ENCODE results near the gene CISH. TPM values are rescaled to one million over a fixed set of nuclear protein-coding genes. Genes with fewer than 3 reads are reported as not detected.

Gene CISH
- total and polyA plus RNA-seq, 9 of the 15 experiments (the other 6 are each of a cell fraction or from before 2014, with no cell fraction given) = 1.7 to 47.7 (median 18.3) TPM

DNA sequence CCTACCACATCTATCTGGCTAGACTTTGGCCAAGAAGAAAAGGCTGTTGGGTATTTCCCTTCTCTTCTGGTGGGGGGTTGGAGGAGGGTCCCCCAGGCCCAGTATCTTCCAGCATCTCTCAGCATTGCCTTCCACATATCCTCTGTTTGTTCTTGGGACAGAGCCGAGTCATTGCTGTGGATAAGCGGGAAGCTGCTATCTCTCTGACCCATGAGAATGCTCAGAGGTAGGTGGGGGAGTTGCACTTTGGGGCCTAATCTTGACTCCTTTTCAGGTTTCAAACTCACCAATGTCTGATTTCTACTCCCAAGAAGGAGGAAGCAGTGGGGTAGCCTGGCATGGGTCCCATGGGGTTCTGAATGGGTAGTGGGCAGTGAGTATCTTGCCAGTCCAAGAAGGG, 34.2 kb downstream of the CISH start:
- in situ Hi-C loops (cut with MboI) (loop anchor here (5.0 kb wide), 1 partner anchor 35 kb away; the partner anchor contains the start of gene CISH), intact Hi-C loops (cut with micrococcal nuclease) (loop anchor here (2.0 kb wide), 1 partner anchor 13 kb away; no protein-coding TSS in a partner anchor)
- no peaks in the 10 kb centered on the region for H4K20me1 ChIP-seq (replicated peaks; ENCODE audit: control insufficient read depth, insufficient read depth, low read length)
- peak overlapping the region in 1 of 2 experiments; percentile 84; a peak in 1 of 4 replicates for H3K9ac ChIP-seq (ENCODE audit: insufficient read depth in 1 of 2, low read depth in 2 of 2, low read length in 2 of 2)
- ATAC-seq = peak; percentile 49; the same call in 2 of the 3 replicates
- ChIA-PET CTCF (ENCODE audit: low intra/inter-chr PET ratio) (no interaction called here), POLR2A (interaction anchor here (0.7 to 1.9 kb wide), 5 partner anchors 8 to 36 kb away, joined by 3 to 9 read pairs (median 3); partner anchors contain the start of genes CISH and HEMK1)
- H3K27me3 ChIP-seq (ENCODE audit: control insufficient read depth in 2 of 2, insufficient read depth in 2 of 2, low read length in 2 of 2) = no peaks in the 10 kb centered on the region
- BruUV-seq (replicated peaks) = no TSS peak
- H3K9me1 ChIP-seq (ENCODE audit: control insufficient read depth, insufficient read depth, low read length) = no peaks in the 10 kb centered on the region
- H3K4me1 ChIP-seq (replicated peaks in 1 of 2; ENCODE audit: control insufficient read depth in 2 of 2, insufficient read depth in 2 of 2, low read length in 2 of 2) = peaks cover 39 to 48% of the 10 kb centered on the region in 2 experiments; a peak in 4 of 5 replicates
- 7% methylated on average over 2 of the region's 2 CpGs for WGBS (ENCODE audit: insufficient coverage, low coverage, missing lambda C conversion rate)
- peak overlapping the region; percentile 10; the same call in 1 of the 2 replicates for H3K4me2 ChIP-seq (ENCODE audit: insufficient read depth, low read length)
- peak overlapping the region; percentile 48 for H3K27ac ChIP-seq (ENCODE audit: extremely low read depth, low read depth, low read length)
- peak; percentile 44 to 57 (median 46) for DNase-seq (ENCODE audit: extremely low read depth in 1 of 4, low spot score in 3 of 4)
- no peaks in the 10 kb centered on the region; the same call in 2 of the 3 replicates for H3K79me2 ChIP-seq (ENCODE audit: control insufficient read depth, insufficient read depth, low read length)
- H3K4me3 ChIP-seq = no peak overlapping the region
- H3K9me3 ChIP-seq (replicated peaks; ENCODE audit: control insufficient read depth, insufficient read depth, low read depth, low read length) = no peaks in the 10 kb centered on the region
- FAIRE-seq = peak; percentile 82
- H3K36me3 ChIP-seq (ENCODE audit: control insufficient read depth, insufficient read depth, low read length) = peaks cover 65% of the 10 kb centered on the region; the same call in 2 of the 3 replicates
- H2AFZ ChIP-seq (ENCODE audit: low read depth, low read length) = no peak overlapping the region
- peak; percentile 55 for TF ChIP-seq ARID1B (IDR thresholded peaks at IDR 0.05)
- 0 out of 2 replicates have a peak, but pooled peaks have one; percentile 43 for TF ChIP-seq SMARCA4 (IDR thresholded peaks at IDR 0.05)
- no peak for TF ChIP-seq PTRF (tag; IDR thresholded peaks at IDR 0.05)
- peak; percentile 43; the same call in 1 of the 2 replicates for TF ChIP-seq NFE2 (IDR thresholded peaks at IDR 0.05; ENCODE audit: low read depth)
- TF ChIP-seq BMI1 (IDR thresholded peaks at IDR 0.05; ENCODE audit: low read length) = no peak
- TF ChIP-seq RCOR1 (IDR thresholded peaks at IDR 0.05; ENCODE audit: borderline replicate concordance in 1 of 2, low read depth in 2 of 2, low read length in 2 of 2) = 0 out of 4 replicates have a peak, but pooled peaks of 1 of the 2 experiments have one; percentile 36
- TF ChIP-seq, protein P1, sequence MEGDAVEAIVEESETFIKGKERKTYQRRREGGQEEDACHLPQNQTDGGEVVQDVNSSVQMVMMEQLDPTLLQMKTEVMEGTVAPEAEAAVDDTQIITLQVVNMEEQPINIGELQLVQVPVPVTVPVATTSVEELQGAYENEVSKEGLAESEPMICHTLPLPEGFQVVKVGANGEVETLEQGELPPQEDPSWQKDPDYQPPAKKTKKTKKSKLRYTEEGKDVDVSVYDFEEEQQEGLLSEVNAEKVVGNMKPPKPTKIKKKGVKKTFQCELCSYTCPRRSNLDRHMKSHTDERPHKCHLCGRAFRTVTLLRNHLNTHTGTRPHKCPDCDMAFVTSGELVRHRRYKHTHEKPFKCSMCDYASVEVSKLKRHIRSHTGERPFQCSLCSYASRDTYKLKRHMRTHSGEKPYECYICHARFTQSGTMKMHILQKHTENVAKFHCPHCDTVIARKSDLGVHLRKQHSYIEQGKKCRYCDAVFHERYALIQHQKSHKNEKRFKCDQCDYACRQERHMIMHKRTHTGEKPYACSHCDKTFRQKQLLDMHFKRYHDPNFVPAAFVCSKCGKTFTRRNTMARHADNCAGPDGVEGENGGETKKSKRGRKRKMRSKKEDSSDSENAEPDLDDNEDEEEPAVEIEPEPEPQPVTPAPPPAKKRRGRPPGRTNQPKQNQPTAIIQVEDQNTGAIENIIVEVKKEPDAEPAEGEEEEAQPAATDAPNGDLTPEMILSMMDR (IDR thresholded peaks at IDR 0.05 in 2 of 3, conservative IDR thresholded peaks at IDR 0.05 in 1 of 3; ENCODE audit: insufficient read depth in 2 of 3, low read depth in 1 of 3, low read length in 3 of 3) = 0 out of 6 replicates have a peak, but pooled peaks of 1 of the 3 experiments have one; percentile 2
- no peak for TF ChIP-seq SIX5 (IDR thresholded peaks at IDR 0.05; ENCODE audit: borderline replicate concordance in 1 of 2, insufficient read depth in 1 of 2, low read depth in 1 of 2, low read length in 2 of 2)
- TF ChIP-seq DDX20 (tag; IDR thresholded peaks at IDR 0.05; ENCODE audit: low read depth) = no peak
- TF ChIP-seq BHLHE40 (IDR thresholded peaks at IDR 0.05; ENCODE audit: low read length) = no peak
- no peak for TF ChIP-seq ZNF445 (CRISPR knock-in tag; IDR thresholded peaks at IDR 0.05; ENCODE audit: low read depth)
- TF ChIP-seq ZBTB1 (CRISPR knock-in tag; IDR thresholded peaks at IDR 0.05; ENCODE audit: borderline replicate concordance, low read depth) = no peak
- no peak for TF ChIP-seq ZNF764 (CRISPR knock-in tag; IDR thresholded peaks at IDR 0.05; ENCODE audit: low read depth)
- TF ChIP-seq ZNF263 (CRISPR knock-in tag; IDR thresholded peaks at IDR 0.05; ENCODE audit: borderline replicate concordance) = no peak
- TF ChIP-seq RFX1 (IDR thresholded peaks at IDR 0.05) = no peak
- TF ChIP-seq CBX1 (IDR thresholded peaks at IDR 0.05; ENCODE audit: low read depth) = no peak
- TF ChIP-seq, protein P2, sequence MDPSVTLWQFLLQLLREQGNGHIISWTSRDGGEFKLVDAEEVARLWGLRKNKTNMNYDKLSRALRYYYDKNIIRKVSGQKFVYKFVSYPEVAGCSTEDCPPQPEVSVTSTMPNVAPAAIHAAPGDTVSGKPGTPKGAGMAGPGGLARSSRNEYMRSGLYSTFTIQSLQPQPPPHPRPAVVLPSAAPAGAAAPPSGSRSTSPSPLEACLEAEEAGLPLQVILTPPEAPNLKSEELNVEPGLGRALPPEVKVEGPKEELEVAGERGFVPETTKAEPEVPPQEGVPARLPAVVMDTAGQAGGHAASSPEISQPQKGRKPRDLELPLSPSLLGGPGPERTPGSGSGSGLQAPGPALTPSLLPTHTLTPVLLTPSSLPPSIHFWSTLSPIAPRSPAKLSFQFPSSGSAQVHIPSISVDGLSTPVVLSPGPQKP (CRISPR knock-in tag; IDR thresholded peaks at IDR 0.05) = no peak
- TF ChIP-seq ZBTB7A (IDR thresholded peaks at IDR 0.05; ENCODE audit: borderline replicate concordance, control insufficient read depth, low read depth, low read length) = 0 out of 2 replicates have a peak, but pooled peaks have one; percentile 12
- TF ChIP-seq BRD9 (IDR thresholded peaks at IDR 0.05; ENCODE audit: low read depth, partially characterized antibody) = no peak
- TF ChIP-seq ZNF766 (CRISPR knock-in tag; conservative IDR thresholded peaks at IDR 0.05) = no peak

Data from K562 (cell line).